Activated CD4-positive, alpha-beta T cell treated with anti-CD3 and anti-CD28 coated beads for 48 hours (primary cell): ENCODE measurements around the gene ZNF407.
A peak's percentile ranks its signal among the peaks of the same experiment; 100 is the strongest.

Source experiments
- DNase-seq: peaks from one replicate; pipeline ENCODE4 v3.0.0-alpha.2; 2020

ZNF407 gene

DNA sequence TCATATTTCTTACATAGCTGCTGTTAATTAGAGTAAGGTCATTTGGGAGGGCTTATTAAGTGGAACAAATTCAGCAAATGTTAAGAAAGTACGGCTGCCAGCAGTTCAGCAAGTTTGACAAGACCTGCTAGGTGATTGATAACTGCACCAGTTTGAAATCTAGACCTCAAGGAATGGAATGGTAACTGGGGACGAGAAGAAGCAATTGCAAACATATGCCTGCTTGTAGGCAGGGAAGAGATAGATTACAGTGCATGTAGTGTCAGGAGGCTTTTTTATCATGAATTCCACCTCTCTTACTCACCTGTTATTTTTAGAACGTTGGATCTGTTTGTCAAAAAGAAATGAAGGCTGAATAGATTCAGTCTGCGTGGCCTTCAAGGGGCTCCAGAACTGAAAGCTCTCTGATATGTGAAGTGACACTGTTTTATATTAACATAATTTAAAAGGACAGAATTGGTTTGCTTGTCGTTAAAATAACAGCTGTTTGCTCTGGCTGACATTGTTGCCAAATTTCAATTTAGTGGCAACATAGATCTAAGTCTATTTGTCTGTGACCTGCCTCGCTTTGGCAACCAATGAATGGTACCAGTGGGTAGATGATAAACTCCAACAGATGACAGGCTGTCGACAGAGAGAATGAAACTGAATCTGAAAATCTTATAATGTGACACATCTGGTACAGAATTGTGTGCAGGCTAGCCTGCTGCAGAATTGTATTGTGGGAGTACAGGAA, 199.3 kb downstream of the ZNF407 start:
- DNase-seq: peak; percentile 21

DNA sequence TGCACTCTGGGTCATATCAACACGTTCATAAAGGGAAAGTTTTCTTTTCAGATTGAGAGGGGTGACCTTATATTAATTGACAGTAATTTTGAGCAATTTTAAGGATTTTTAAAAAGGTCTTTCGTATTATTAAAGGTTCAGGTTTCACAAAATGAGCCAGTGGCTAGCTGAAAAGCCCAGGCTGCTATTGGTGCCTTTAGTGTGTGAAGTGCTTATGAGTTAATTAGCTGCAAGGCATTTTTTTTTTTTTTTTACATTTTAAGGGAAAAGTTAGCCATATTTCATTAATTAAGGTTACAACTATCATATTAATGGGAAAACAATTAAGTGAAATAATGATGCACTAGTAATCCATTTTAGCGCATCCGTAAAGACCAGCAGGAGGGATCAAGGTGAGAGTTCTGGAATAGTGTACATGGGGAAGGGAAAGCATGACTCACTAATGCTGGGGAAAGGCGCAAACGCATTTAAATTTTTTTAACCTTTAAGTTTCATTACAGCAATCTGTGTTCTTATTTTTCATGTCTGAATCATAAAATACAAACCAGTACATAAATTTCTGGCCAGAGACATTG, 200.0 kb downstream of the ZNF407 start:
- DNase-seq: no peak

GRCh38 chr18:74799542-74799941, 201.9 kb downstream of the ZNF407 start:
- DNase-seq: no peak

DNA sequence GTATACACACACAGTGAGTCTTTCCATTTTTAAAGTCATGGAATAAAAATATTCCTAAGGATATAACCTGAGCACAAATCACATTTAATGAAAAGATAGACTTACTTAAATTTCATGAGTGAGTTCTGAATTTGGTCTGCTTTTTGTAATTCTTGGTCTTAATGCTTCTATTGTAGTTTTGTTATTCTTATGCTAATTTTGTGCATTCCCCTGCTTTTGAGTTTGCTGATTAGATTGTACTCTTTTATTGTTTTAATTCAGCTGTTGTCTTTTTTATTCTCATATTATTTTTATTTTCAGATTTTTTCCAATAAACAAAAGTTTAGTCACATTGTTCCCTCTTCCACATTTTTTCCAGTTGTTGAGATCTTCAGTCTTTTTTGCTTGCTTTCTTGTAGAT, 202.4 kb downstream of the ZNF407 start:
- DNase-seq: no peak

DNA sequence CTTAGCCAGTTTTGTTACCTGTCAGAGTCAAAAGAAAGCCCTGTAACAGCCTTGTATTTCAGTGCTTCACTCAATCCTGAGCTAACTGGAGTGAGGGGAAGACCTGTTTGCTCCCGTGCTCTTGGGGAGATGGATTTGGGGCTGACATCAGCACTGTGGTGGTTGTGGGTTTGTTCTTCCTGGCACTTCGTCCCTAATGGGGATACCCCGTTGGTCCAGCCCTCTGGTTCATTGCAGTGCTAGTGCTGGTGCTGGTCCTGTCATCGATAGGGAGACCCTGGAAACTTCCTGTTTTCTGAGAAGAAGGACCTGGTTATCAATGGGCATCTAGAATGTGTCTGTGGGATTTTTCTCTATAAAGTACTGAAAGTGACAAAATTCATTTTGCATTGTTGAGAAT, 205.4 kb downstream of the ZNF407 start:
- DNase-seq: no peak

DNA sequence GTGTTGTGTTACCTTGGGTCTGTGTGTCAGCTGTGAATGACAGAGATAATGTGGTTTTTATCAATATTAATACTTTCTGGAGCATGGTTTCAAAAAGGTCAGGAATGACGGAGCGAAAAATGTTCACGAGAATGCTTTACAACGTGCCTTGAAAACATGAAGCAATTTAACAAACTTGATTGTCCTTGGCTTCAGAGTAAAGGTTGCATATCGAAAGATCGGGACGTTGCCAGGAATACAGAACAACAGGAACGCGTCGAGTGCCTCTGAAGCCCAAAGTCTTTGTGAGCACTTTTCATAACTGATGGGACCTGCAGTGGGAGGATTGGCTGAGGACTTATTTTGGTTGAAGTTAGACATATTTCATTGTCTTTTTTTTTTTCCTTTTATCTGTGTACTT, 206.1 kb downstream of the ZNF407 start:
- no peak for DNase-seq

GRCh38 chr18:74804677-74805076, 207.0 kb downstream of the ZNF407 start:
- no peak for DNase-seq

DNA sequence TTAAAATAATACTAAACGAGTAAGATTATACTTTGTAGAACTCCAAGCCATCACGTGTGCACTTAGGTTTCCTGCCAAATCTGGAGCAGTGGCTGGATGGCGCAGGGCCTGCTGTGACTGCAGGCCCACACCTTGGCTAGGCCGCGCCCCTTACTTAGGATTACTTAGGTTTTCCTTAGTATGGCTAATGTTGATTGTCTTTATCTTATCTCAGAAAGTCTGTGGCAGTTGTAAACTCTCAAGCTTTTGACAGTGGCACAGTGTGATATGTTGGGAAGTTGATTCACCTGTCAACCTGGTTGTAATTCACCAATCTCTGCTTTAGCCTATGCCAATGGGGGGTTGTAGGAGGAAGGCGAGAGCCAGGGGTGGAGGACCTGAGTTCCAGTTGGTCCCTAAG, 208.4 kb downstream of the ZNF407 start:
- no peak for DNase-seq

GRCh38 chr18:74806700-74807416, 209.2 kb downstream of the ZNF407 start:
- no peak for DNase-seq

DNA sequence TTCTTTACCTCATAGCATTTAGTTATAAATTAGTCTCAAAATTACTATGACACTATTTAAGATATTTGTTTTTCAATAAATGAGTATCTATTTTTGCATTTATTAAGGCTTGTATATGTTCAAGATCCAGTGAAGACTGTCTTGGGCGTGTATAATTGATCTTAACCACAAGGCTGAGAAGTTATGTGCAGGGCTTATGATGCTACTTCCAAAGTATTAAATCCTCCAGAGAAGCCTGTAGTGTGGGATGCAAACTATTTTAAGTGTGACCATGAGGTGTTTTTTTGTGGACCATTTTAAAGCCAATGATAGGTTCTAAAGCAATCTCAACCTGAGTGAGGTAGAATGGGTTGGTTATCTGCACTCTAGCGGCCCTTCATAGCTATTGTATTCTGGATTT, 219.9 kb downstream of the ZNF407 start:
- no peak for DNase-seq

DNA sequence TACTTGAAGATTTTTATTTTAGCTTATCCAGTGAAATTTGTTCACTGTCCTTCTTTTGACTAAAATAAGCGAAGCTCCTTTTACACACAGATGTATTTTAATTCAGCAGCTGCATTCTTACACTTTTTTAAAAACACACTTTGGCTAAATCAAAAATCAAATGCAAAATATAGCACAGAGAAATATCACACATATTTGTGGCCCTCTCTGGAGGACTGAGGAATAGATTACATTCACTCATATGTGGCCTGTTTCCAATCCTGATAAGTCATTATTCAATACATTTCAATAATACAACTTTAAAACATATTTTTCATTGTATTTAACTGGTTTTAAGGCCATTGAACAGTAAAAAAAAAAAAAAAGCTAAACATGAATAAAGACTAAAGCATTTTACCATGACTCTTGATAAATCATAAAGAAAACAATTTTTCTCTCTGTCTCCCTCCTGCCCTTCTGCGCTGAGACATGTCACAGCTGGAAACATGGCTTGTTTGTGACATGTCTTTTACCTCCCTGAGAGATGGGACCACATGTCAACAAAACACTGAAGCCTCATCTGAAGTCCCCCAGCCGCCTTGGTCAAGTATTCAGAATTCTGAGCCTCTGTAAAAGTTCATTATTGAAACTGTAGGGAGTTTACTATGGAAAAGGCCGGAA, 221.0 kb downstream of the ZNF407 start:
- DNase-seq: no peak

DNA sequence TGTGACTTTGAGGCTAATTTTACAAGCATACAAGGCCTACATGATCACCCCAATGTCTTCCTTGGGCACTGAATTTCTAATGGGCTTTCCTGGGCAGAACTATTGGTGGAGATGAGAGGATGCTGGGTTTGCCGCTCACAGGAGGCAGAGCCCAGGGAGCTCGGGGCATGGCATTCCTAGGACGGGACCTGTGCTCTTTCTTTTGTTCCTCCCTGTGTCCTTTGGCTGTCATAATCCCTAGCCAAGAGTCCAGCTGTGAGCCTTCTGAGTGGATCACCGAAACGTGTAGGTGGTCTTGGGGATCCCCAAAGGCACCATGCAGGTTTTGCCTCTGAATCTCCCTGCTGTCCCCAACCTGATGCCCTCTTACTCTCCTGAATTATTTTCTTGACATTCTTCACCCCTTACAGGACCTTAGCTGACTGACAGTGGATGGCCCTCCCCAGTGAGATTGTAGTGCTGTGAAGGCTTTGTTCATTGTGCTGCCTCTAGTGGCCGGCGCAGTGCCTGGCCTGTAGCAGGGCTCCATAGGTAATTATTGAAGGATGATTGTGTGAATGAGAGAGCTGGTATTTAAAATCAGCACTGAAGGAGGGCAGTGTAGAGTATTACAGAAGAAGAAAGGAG, 221.9 kb downstream of the ZNF407 start:
- peak; percentile 25 for DNase-seq

DNA sequence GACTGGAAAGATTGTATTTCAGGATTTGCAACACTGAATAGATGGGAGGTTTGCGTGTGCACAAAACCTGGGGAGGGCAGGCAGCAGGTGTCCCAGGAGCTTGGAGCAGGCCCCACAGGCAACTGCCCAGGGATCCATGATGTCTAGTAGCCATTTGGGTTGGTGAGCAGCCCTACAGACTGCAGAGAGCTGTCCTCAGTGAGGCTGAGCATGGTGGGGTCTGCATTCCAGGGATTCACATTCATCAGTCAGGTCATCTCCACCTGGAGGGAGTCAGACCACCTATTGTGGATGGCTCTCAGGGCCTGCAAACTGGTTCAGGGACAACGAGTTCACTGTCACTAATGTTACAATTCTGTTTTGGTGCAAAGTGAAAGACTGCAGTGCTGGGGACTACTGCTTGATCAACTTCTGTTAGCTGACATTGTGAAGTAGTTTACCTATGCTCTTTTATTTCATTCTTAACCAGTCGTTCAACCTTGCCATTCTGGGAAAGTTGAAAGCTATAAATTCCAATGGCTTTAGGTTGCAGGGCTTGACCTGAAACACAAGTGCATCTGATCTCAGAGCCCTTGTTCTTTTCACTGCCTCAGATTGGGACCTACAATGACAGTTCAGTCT, 222.6 kb downstream of the ZNF407 start:
- DNase-seq: no peak

GRCh38 chr18:74825460-74825859, 227.8 kb downstream of the ZNF407 start:
- DNase-seq: no peak

DNA sequence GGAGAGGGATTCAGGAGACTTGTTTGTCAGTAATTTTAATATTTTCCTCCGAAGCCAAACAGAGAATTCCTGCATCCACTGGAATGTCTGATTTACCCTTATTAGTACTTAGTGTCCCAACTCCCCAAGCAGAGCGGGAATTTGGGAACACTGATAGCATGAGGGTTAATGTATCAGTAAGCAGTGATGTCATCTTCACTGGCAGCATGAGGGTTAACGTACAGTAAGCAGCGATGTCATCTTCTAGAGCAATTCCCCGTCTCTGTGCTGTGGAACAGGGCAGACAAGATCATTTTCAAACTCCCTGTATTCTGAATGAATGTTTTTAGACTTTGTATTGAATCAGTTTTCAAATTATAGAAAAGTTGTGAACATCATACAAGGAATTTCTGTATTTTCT, 228.9 kb downstream of the ZNF407 start:
- no peak for DNase-seq

GRCh38 chr18:74828200-74828599, 230.5 kb downstream of the ZNF407 start:
- DNase-seq: no peak

DNA sequence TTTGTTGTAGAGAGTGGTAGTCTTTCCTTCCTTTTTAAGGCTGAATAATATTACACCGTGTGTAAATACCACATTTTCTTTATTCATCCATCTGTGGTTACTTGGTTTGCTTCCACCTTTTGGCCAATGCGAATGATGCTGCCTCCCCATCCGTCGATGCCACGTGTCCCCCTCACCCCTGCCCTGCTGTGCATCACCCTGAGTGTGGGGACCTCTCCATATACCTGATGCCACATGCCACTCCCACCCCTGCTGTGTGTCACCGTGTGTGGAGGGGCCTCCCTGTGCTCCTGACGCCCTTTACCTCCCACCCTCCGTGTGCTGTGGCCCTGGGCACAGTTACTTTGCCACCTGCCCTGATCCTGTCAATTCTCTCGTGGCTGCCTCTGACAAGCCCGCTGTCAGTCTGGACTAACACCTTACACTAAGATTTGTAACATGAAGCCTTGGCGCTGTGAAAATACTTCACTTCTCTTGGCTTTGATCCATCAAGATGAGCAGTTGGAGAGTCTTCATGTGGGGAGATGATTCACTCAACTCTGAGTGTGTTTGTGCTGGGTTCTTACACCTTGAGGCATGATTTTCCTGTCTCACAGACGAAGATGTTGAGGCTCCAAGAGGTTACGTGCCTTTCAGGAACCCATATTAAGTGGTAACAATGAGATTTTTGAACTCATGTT, 234.0 kb downstream of the ZNF407 start:
- no peak for DNase-seq

GRCh38 chr18:74832381-74832780, 234.7 kb downstream of the ZNF407 start:
- no peak for DNase-seq

DNA sequence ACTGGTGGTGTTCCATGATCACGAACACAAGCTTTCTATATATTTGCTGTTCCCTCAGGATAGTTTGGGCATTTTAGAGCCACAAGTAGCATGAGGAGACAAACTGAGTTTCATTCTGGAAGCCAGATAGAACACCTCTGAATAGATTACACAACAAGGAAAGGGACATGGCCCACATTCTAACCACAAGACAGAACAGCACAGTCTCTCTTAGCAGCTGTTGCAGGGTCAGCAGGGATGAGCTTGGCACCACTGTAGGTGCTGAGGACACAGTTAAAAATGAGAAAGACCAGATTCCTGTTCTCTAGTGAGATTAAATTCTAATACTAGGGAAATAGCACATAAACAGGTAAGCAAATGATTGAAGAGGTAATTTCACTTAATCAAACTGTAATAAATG, 235.3 kb downstream of the ZNF407 start:
- no peak for DNase-seq

DNA sequence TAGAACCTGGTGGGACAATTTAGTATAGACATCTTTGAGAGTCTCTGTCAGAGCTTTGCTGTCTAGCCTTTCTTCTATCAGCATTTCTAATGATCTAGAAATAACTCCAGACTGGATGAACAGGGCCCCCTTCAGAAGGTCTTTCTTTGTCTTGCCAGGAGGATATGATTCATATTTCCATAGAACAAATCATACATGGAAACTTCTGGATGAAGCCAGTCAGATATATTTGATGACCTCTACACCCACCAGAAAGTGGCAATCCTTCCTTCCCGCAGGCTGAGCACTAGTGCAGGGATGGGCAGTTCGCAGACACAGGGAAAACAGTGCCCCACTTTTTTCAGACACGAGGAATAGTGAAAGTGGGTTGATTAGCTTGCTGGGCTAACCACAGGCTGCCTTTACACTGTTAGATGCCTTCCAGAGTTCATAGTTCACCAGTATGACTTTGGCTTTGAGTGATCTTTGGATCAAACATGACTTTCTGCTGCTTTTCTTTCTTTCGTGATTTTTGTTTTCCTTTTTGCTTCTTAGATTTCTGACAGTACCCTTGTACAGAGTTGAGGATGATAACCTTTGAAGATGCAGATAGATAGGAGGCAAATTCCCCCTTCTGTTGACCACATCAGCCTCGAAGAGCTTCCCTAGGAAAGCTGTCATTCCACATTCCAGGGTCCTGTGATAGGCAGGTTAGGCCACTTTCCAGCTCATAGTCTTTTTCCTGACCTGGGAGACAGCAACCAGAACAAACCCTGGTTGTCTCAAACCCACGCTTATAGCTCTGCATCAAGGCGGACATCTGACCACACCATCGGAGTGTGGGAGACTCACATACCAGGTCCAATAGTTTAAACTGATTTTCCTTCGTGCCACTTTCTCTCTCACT, 237.0 kb downstream of the ZNF407 start:
- no peak for DNase-seq
